A549 treated with AZD9567 at 1 μM for 4 hours (cell line): ENCODE results near the gene SESN1. TPM values are rescaled to one million over a fixed set of nuclear protein-coding genes. Genes with fewer than 3 reads are reported as not detected.

Source experiments
- total RNA-seq: library from RNA; stranded (reverse); fragments of 200-300 nt; extraction: Qiagen RNA extraction; gene quantifications from 5 replicates; pipeline ENCODE4 v1.2.3, GENCODE V29; 2022; ENCODE audit not compliant: insufficient read depth

Gene SESN1
- 10.8 to 19.8 TPM (median 12.5 TPM) in 5 replicates for total RNA-seq

GRCh38 chr6:109094416-109095035, at the start of gene SESN1:
SESN1 (minus strand) TSS chr6:109094846; CDS start chr6:109094073, 773 bp downstream.

GRCh38 chr6:109095036-109095834, 589 bp upstream of the SESN1 start, which contains the start of gene CEP57L1:
CEP57L1 (plus strand) TSS chr6:109095507; CDS start chr6:109145222, 49,715 bp downstream.

Other genes with a start within 250 kb of the SESN1 start
- gene ARMC2, start 246.4 kb downstream of the SESN1 start, total RNA-seq, result 1.8 to 2.7 TPM (median 2.2 TPM) in 5 replicates
- gene CEP57L1, start 661 bp upstream of the SESN1 start, total RNA-seq, result 7.0 to 11.3 TPM (median 9.3 TPM) in 5 replicates